GM12878 (cell line): ENCODE data around the gene SUPT4H1. TPM values are rescaled to one million over a fixed set of nuclear protein-coding genes. Genes with fewer than 3 reads are reported as not detected.

Experiments
- ATF7 ChIP-seq: fragments of 450-650 bp; IDR thresholded peaks from 2 replicates; pipeline ENCODE4 v1.6.1; 2016; ENCODE audit warnings: low read depth, mild to moderate bottlenecking
- CUX1 ChIP-seq: IDR thresholded peaks from 2 replicates; pipeline ENCODE4 v1.6.1; 2012; ENCODE audit warnings: improper control_type of control experiment, low read depth, low read length; ENCODE audit not compliant: insufficient replicate concordance
- EZH2 ChIP-seq: IDR thresholded peaks from 2 replicates; pipeline ENCODE4 v1.6.1; 2012; ENCODE audit warnings: low read depth, mild to moderate bottlenecking, control low read depth, inconsistent platforms, low read length, borderline replicate concordance; ENCODE audit not compliant: control insufficient read depth
- SMC3 ChIP-seq: IDR thresholded peaks from 2 replicates; pipeline ENCODE4 v1.6.1; 2011; ENCODE audit warnings: low read length, improper control_type of control experiment, borderline replicate concordance
- TCF7 ChIP-seq: IDR thresholded peaks from 2 replicates; pipeline ENCODE4 v1.6.1; 2014; ENCODE audit warnings: antibody characterized with exemption, borderline replicate concordance
- polyA plus RNA-seq, 11 experiments: library from polyadenylated mRNA; depleted of rRNA in 4 of 11; unstranded in 6 of 11; stranded (reverse) in 5 of 11; fragments of >200 nt; fragmentation: Nextera tagmentation in 4 of 11; fragmentation: Illumina TruSeq in 1 of 11; extraction: Ambion mirVana in 4 of 11; extraction: Trizol in 1 of 11; gene quantifications; 1 replicate in 1 of 11; 2 replicates in 10 of 11; pipeline versions ENCODE4 v1.2.1 to v1.2.3, GENCODE V29; 2011 to 2016; ENCODE audit warnings: inconsistent platforms in 2 of 11, missing spikeins in 2 of 11, low read depth in 1 of 11
- total RNA-seq, 4 experiments: library from RNA; depleted of rRNA in 3 of 4; stranded (reverse); fragments of >200 nt in 3 of 4; fragmentation: Illumina TruSeq in 1 of 4; extraction: Trizol in 1 of 4; gene quantifications; 2 replicates each; pipeline versions ENCODE4 v1.2.1 to v1.2.3, GENCODE V29; 2013 to 2021

The SUPT4H1 gene
- total and polyA plus RNA-seq, 10 of the 15 experiments (the other 5 are each of a cell fraction or from before 2014, with no cell fraction given) = 83.8 to 293 (median 128) TPM

GRCh38 chr17:58382108-58382871, 30.3 kb upstream of the SUPT4H1 start (continued):
- TF ChIP-seq CUX1 (no peak), TCF7 (no peak), EZH2 (no peak), SMC3 (no peak), ATF7 (peak; percentile 49)
